Stimulated activated CD8-positive, alpha-beta memory T cell treated with anti-CD3 and anti-CD28 coated beads, Interleukin-2, amount 100 ng/mL, for 1 hour (primary cell): ENCODE results near the gene TERB1.
A peak's percentile ranks its signal among the peaks of the same experiment; 100 is the strongest.
"Not testable (repeated sequence)": the region's sequence is repeated elsewhere in the genome, so short reads cannot be mapped to it uniquely, and the experiment has no call there.

Experiments
- DNase-seq, 2 donors: peaks; one replicate each; pipeline ENCODE4 v3.0.0-alpha.2; 2020; ENCODE audit warnings: low read depth in 2 of 2

TERB1 gene

DNA sequence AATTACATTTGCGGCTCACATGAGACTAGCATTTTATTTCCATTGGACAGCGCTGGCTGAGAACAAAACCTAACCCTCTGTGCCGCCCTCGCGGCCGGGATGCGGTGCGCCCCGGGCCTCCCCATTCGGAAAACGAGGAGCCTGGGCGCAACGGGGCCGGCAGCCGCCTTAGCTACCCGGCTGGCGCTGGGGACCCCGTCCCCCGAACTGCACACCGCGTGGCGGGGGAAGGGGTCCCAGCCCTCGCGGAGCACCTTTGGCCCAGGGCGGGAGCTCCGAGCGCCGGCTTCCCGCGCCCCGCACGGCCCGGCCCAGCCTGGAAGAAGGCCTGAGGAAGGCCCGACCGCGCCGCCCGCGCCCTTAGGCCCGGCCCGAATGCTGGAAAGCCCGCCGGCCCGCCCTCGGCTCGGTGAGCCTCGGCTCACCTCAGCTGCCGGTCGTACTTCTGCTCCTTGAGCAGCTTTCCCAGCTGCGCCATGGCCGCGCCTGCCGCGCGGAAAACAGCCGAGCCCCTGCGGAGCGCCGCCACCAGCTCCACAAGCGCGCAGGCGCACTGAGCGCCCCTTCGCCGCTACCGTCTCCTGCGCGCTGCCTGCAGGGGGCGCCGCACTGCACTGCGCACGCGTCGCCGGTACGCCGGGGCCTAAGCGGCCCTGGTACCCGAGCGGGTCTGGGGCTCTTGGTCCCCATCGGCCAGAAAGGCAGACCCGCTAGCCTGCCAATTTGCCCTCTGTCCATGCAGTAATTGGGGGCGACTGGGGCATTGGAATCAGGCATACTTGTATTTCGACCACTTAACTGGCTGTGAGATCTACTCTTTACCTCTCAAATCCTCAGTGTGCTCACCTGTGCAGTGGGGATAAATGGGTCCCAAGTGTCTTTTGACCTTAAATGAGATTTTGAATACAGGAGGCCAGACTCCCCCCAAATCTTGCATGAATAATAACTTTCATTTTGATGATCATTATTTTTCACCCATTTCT is 29.3 kb upstream of the TERB1 start, which contains the start of gene NAE1:
TSS of gene NAE1 (minus strand) at position 555 of the 983 bp plus-strand sequence. CDS start at position 478, 77 bp downstream.
- DNase-seq: peak; percentile 76 to 84

DNA sequence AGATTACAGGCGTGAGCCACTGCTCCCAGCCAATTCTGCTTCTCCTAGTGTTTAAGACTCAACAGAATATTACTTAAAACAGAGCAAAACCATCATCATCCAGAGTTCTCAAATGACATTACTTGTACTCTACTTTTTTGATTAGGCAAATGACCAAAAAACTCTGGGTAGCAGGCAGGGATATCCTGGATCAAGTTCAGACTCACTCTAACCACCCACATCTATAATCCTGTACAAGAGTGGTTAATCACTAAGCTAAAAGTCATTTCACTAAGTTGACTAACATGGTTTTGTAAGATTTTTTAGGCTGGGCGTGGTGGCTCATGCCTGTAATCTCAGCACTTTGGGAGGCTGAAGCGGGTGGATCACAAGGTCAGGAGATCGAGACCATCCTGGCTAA is 22.6 kb upstream of the TERB1 start:
- no peak for DNase-seq

- DNase-seq: no peak
Measured at GRCh38 chr16:66814734-66815133, 13.3 kb upstream of the TERB1 start.

GRCh38 chr16:66811043-66811442 is 9.7 kb upstream of the TERB1 start:
- DNase-seq: no peak

- no peak for DNase-seq
Measured at GRCh38 chr16:66810391-66810790, 9.0 kb upstream of the TERB1 start.

DNA sequence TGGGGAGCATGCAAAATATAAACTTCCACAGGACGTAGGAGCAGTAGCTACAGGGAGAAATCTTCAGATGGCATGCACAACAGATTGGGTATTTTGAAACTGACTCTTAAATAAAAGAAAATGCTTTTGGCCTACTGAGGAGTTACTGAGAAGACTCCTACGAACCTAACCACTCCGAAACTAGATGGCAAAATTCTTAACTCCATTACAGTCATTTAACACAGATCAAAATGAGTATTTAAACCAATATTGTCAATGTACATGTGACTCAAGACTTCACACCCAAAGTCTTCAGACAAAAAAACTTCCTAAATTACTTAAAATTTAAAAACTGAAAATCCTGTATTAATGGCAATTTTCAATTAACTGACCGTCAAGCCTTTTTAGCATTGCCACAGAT is 8.4 kb upstream of the TERB1 start:
- no peak for DNase-seq

GRCh38 chr16:66802159-66802558 is 775 bp upstream of the TERB1 start:
- no peak for DNase-seq

GRCh38 chr16:66800856-66801255 is 528 bp downstream of the TERB1 start:
- DNase-seq: no peak

DNA sequence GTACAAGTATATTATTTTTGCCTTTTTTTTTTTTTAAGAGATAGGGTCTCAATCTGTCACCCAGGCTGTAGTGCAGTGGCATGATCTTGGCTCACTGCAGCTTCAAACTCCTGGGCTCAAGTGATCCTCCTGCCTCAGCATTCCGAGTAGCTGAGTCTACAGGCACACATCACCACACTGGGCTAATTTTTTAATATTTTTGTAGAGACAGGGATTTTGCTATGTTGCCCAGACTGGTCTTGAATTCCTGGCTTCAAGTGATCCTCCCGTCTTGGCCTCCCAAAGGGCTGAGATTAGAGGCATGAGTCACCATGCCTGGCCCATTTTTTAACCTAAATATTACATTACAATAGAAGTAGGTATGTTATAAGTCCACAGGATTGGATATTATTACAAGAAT is 3.2 kb downstream of the TERB1 start:
- no peak for DNase-seq

- not testable (repeated sequence) for DNase-seq
Measured at GRCh38 chr16:66793984-66794383, 7.4 kb downstream of the TERB1 start.

- DNase-seq: no peak
Measured at GRCh38 chr16:66790130-66790733, 11.2 kb downstream of the TERB1 start.

- no peak for DNase-seq
Measured at GRCh38 chr16:66787427-66787826, 14.0 kb downstream of the TERB1 start.

- DNase-seq: no peak
Measured at GRCh38 chr16:66786551-66786950, 14.8 kb downstream of the TERB1 start.

- no peak for DNase-seq
Measured at GRCh38 chr16:66776457-66776856, 24.9 kb downstream of the TERB1 start.

GRCh38 chr16:66774981-66775380 is 26.4 kb downstream of the TERB1 start:
- DNase-seq: no peak

DNA sequence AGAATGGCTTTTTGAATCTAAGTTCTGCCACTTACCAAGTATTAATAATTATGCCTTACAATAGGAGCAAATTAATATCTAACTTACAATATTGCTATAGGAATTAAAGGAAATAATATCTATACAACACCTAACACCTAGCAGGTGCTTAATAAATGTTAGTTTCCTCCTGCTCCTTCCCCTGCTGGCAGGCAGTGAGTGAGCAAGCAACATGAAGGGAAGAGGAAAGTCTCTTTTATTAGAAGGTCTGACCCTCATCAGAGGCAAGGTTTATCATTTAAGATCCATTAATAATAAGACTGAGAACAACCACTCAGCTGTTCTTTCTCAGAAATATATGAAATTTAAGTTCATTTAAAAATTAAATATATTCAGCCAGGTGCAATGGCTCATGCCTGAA is 43.3 kb downstream of the TERB1 start:
- no peak for DNase-seq

DNA sequence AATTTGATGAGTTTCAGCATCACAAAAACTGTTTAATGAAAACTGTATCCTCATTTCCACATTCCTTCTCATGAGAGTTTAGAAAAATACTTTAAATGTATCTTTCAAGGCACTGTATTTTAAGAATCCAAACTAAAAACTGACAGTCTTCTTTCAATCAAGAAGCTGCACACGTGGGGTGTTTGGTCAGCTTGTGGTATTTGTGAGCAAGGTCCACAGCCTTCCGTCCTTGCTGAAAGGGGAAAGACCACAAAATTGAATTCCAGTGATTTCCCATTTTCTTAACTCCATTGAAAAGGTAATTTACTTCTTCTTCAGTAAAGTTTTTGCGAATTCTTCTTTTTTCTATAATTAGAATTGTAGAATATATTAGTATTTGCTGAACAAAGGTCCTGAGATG is 46.6 kb downstream of the TERB1 start:
- DNase-seq: no peak

DNA sequence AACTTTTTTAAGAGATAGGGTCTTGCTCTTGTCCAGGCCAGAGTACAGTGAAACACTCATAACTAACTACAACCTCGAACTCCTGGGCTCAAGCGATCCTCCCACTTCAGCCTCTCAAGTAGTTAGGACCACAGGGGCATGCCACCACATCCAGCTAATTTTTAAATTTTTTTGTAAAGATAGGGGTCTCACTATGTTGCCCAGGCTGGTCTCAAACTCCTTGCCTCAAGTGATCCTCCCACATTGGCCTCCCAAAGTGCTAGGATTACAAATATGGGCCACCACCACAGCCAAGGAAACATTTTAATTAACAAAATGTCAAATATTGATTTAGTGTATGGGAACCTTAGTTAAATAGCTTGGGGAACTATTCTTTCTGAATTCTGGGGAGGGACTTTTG is 47.2 kb downstream of the TERB1 start:
- DNase-seq: no peak

DNA sequence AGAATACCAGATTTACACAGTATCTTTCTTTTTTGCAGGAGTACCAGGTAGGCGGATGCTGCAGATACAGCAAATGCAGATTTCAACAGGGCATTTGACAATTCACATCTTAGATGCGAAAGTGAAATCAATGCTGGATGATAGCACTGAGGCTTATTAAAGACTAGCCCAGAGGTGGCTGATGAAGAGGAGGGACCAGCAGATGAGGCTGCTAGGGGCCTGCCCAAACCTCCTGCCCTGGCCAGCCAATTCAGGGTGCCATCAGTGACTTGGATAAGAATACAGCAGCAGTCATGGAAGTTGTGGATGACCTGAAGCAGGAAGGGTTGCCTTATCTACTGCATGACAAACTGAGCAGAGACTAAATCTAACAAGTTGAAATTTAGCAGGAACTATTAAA is 48.4 kb downstream of the TERB1 start:
- no peak for DNase-seq

GRCh38 chr16:66752379-66752778 is 49.0 kb downstream of the TERB1 start:
- no peak for DNase-seq

GRCh38 chr16:66751992-66752322 is 49.4 kb downstream of the TERB1 start:
- no peak for DNase-seq

GRCh38 chr16:66751303-66751991 is 49.9 kb downstream of the TERB1 start, which contains the start of gene DYNC1LI2:
Gene DYNC1LI2, minus strand, starts transcription at chr16:66751609. Its CDS starts 18 bp downstream, at chr16:66751591.
- peak; percentile 57 to 66 for DNase-seq

DNA sequence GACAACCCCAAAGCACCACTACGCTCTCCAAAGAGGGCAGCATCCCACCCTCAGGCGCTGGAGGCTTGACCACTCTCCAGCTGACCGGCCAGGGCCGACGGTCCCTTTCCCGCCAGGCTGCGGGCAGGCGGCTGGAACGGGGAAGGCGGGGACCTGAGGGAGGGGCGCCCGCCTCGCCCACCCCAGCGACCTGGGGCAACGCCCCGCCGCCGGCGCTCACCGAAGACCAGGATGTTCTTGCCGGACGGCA is 50.4 kb downstream of the TERB1 start:
- DNase-seq: no peak
